Transverse colon (tissue), 4 donors: ENCODE data around the gene MT1F. TPM values are rescaled to one million over a fixed set of nuclear protein-coding genes. Genes with fewer than 3 reads are reported as not detected.

Experiments
- DNase-seq: peaks from one replicate; pipeline ENCODE4 v3.0.0-alpha.2; 2019
- H3K27ac ChIP-seq, 4 donors: fragments of 200-600 bp; sonication (generic); 2 replicates each; pipeline ENCODE4 v1.5.1; 2016 to 2018; ENCODE audit warnings: inconsistent platforms in 4 of 4
- H3K27me3 ChIP-seq: fragments of 200-600 bp; sonication (generic); 2 replicates; pipeline ENCODE4 v1.5.1; 2017; ENCODE audit warnings: inconsistent platforms
- H3K36me3 ChIP-seq, 4 donors: fragments of 200-600 bp; sonication (generic); 2 replicates each; pipeline ENCODE4 v1.5.1; 2017 to 2019; ENCODE audit warnings: inconsistent platforms in 4 of 4
- H3K4me1 ChIP-seq, 4 donors: fragments of 200-600 bp; sonication (generic); 2 replicates each; pipeline ENCODE4 v1.5.1; 2017 to 2020; ENCODE audit warnings: inconsistent platforms in 4 of 4
- H3K4me3 ChIP-seq, 4 donors: fragments of 200-600 bp; sonication (generic); 1 replicate in 1 of 4; 2 replicates in 3 of 4; pipeline versions ENCODE4 v1.5.1 to v1.6.1; 2017 to 2019; ENCODE audit warnings: inconsistent platforms in 4 of 4
- H3K9me3 ChIP-seq, 2 donors: fragments of 200-600 bp; sonication (generic); 2 replicates each; pipeline ENCODE4 v1.5.1; 2017 to 2019; ENCODE audit warnings: inconsistent platforms in 2 of 2
- EP300 ChIP-seq: sonication (generic); formaldehyde crosslinking; IDR thresholded peaks from one replicate; pipeline ENCODE4 v1.6.1; 2017; ENCODE audit warnings: antibody characterized with exemption, low read depth
- POLR2A ChIP-seq: fragments of 450-650 bp; IDR thresholded peaks from one replicate; pipeline ENCODE4 v1.6.1; 2016; ENCODE audit warnings: antibody characterized with exemption, mild to moderate bottlenecking, moderate library complexity
- POLR2AphosphoS5 ChIP-seq, 3 donors: sonication (generic); formaldehyde crosslinking; IDR thresholded peaks; one replicate each; pipeline ENCODE4 v1.6.1; 2016; ENCODE audit warnings: antibody characterized with exemption in 3 of 3
- WGBS, 2 donors: methylation state at CpG; one replicate each; pipeline ENCODE4 v1.1.5; 2018; ENCODE audit warnings: low coverage in 1 of 2; 5-methylcytosine and 5-hydroxymethylcytosine counted together
- in situ Hi-C, 4 donors: fragments of 200-750 bp; cut with MboI; loops; one replicate each; pipeline versions ENCODE4 v1.15.0 to v1.15.1; 2017; ENCODE audit warnings: low sequenced_read_pairs in 3 of 4, low pct_ligation_motif_present in 1 of 4, low pct_unique_long_range_greater_than_20kb in 1 of 4
- intact Hi-C: fragments of 100-400 bp; cut with DNase I; formaldehyde crosslinking; loops from one replicate; pipeline ENCODE4 v1.15.1; 2023; ENCODE audit warnings: low total_unique reads
- total RNA-seq, 4 donors: library from RNA; depleted of rRNA; stranded (reverse); fragments of >200 nt; gene quantifications; one replicate each; pipeline ENCODE4 v1.1.0, GENCODE V29; 2016
- TF ChIP-seq, protein P1 (sequence below), 5 experiments: fragments of 200-600 bp in 3 of 5; fragments of 450-650 bp in 2 of 5; sonication (generic) in 3 of 5; IDR thresholded peaks; 1 replicate in 2 of 5; 2 replicates in 3 of 5; pipeline ENCODE4 v1.5.1; 2016 to 2017; ENCODE audit warnings: antibody characterized with exemption in 5 of 5, inconsistent platforms in 3 of 5, mild to moderate bottlenecking in 2 of 5, moderate library complexity in 1 of 5

MT1F gene
- total RNA-seq, 4 donors from 2014 or later, result 6.8 to 54.5 (median 18.9) TPM

DNA sequence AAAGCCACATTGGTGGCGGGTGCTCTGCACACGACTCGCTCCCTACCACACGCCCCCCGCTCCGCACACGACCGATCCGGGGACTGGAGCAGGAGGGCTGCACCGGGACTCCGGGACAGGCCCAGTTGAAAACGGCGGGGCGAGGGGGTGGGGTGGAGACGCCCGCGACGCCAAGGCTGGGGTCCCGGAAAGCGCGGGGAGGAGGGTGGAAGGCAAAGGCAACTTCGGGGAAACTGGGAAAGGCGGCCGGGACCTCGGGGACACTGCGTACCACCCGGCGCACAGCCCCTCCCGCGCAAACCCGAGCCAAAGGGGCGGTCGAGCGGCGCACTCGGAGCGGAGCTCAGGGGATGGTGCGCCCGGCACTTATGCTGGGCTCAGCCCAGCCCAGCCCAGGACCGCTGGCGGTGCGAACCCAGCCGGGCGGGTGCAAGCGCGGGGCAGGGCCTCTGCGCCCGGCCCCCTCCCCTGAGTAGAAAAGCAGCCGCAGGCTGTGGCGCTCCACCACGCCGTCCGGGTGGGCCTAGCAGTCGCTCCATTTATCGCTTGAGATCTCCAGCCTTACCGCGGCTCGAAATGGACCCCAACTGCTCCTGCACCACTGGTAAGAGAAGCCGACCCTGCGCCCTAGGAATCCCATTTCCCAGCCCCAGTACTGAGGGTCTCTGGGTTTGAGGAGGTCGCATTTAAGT lies 25.5 kb upstream of the MT1F start, which contains the start of gene MT1M:
Gene MT1M (plus strand): TSS at position 504 of the 692 bp plus-strand sequence. CDS start 73 bp downstream, at position 577.
- peaks cover 57% of the 10 kb centered on the region for H3K27me3 ChIP-seq
- TF ChIP-seq POLR2AphosphoS5 (IDR thresholded peaks at IDR 0.05) (peak; percentile 65 to 82 (median 66)), POLR2A (peak; percentile 81), EP300 (peak; percentile 93)
- TF ChIP-seq, protein P1, sequence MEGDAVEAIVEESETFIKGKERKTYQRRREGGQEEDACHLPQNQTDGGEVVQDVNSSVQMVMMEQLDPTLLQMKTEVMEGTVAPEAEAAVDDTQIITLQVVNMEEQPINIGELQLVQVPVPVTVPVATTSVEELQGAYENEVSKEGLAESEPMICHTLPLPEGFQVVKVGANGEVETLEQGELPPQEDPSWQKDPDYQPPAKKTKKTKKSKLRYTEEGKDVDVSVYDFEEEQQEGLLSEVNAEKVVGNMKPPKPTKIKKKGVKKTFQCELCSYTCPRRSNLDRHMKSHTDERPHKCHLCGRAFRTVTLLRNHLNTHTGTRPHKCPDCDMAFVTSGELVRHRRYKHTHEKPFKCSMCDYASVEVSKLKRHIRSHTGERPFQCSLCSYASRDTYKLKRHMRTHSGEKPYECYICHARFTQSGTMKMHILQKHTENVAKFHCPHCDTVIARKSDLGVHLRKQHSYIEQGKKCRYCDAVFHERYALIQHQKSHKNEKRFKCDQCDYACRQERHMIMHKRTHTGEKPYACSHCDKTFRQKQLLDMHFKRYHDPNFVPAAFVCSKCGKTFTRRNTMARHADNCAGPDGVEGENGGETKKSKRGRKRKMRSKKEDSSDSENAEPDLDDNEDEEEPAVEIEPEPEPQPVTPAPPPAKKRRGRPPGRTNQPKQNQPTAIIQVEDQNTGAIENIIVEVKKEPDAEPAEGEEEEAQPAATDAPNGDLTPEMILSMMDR (IDR thresholded peaks at IDR 0.05), result no peak
- H3K4me3 ChIP-seq, result peak within 1 kb of the TSS; percentile 18 to 58 (median 45)
- peaks cover 6 to 28% (median 17%) of the 10 kb centered on the region in 4 donors for H3K4me1 ChIP-seq
- in situ Hi-C loops, result no loop called here
- H3K27ac ChIP-seq, result peak within 1 kb of the TSS; percentile 53 to 74 (median 59)
- H3K9me3 ChIP-seq, result no peaks in the 10 kb centered on the region
- peak; percentile 43 for DNase-seq
- intact Hi-C loops, result loop anchor here (1.0 kb wide), 1 partner anchor 24 kb away; the partner anchor contains the start of gene MT2A
- 10% methylated on average over 37 of the region's 61 CpGs; no CpG with 5 or more reads in 1 of the 2 donors for WGBS, 2 donors
- H3K36me3 ChIP-seq, result no peaks in the 10 kb centered on the region

DNA sequence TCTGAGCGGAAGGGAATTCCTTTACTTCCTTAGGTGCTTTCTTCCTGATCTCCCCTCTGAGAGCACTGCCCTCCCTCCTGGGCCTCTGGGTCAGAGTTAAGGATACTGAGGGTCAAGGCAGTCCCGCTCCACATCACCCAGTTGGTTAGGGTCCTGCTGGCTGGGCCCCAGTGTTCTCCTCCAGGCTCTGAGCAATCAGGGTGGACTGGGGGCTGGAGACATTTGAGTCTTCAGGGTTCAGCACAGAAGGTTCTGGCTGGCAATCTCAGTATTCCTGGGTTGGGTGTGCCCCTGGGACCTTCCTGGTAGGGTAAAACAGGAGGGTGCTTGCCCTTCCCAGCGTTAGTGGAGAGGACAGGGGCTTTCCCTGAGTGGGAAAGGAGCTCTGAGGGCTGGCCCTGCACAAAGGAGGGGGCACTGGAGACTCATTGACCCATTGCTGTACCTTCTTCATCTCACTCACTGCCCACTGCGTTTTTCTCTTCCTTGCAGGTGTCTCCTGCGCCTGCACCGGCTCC lies 24.9 kb upstream of the MT1F start:
- Histone ChIP-seq H3K27me3 (peaks cover 63% of the 10 kb centered on the region), H3K9me3 (no peaks in the 10 kb centered on the region), H3K4me1 (peaks cover 6 to 30% (median 19%) of the 10 kb centered on the region in 4 donors), H3K27ac (peak overlapping the region; percentile 53 to 74 (median 59)), H3K4me3 (peak overlapping the region; percentile 18 to 58 (median 45)), H3K36me3 (no peaks in the 10 kb centered on the region)
- no peak for DNase-seq
- 61% methylated on average over 6 of the region's 6 CpGs; no CpG with 5 or more reads in 1 of the 2 donors for WGBS, 2 donors
- TF ChIP-seq POLR2AphosphoS5 (IDR thresholded peaks at IDR 0.05) (no peak), POLR2A (no peak), EP300 (no peak)
- TF ChIP-seq, protein P1 (IDR thresholded peaks at IDR 0.05), result no peak
- in situ Hi-C loops, result no loop called here
- intact Hi-C loops, result loop anchor here (1.0 kb wide), 1 partner anchor 25 kb away; the partner anchor contains the start of gene MT2A

DNA sequence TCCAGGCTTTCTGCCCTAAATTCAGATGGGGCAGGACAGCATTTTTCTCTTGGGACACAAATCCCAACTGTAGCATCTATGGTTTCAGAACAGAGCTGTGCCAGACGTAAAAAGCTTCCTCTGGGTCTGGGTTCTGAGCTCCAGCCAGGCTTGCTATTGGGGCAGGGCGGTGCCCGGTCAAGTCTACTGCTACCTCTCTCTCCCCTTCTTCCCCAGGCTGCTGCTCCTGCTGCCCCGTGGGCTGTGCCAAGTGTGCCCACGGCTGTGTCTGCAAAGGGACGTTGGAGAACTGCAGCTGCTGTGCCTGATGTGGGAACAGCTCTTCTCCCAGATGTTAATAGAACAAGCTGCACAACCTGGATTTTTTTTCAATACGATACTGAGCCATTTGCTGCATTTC lies 24.2 kb upstream of the MT1F start:
- WGBS, 2 donors, result 43 to 70% methylated on average over 1 to 7 of the region's 7 CpGs
- Histone ChIP-seq H3K27me3 (peaks cover 69% of the 10 kb centered on the region), H3K4me1 (peaks cover 6 to 36% (median 26%) of the 10 kb centered on the region in 4 donors), H3K27ac (no peak overlapping the region), H3K36me3 (no peaks in the 10 kb centered on the region), H3K9me3 (no peaks in the 10 kb centered on the region), H3K4me3 (peak overlapping the region in 1 of 4 donors; percentile 58)
- in situ Hi-C loops (no loop called here), intact Hi-C loops (no loop called here)
- no peak for DNase-seq
- no peak for TF ChIP-seq EP300
- TF ChIP-seq, protein P1 (IDR thresholded peaks at IDR 0.05), result no peak
- no peak for TF ChIP-seq POLR2A
- TF ChIP-seq POLR2AphosphoS5 (IDR thresholded peaks at IDR 0.05), result no peak

DNA sequence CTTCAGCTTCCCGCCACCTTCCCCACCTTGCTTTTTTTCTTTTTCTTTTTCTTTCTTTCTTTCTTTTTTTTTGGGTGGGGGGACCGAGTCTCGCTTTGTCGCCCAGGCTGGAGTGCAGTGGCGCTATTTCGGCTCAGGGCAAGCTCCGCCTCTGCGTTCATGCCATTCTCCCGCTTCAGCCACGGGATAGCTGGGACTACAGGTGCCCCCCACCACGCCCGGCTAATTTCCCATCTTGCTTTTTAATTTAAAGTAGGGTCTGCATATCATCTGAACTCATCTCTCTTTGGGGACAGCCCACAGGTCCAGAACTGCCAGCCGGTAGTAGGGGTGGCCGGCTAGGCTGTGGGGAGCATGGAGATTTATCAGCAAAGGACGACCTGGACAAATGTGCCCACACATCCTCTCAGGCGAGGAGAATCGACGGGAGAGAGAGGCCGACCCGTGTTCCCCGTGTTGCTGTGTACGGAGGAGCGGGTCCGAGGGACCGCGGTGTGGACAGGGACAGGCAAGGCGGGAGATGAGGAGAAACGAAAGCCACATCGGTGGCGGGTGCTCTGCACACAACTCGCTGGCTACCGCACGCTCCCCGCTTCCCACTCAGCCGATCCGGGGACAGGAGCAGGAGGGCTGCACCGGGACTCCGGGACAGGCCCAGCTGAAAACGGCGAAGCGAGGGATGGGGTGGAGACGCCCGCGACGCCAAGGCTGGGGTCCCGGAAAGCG lies 22.9 kb upstream of the MT1F start:
- H3K4me1 ChIP-seq, result peaks cover 14 to 44% (median 29%) of the 10 kb centered on the region in 4 donors
- in situ Hi-C loops, result no loop called here
- intact Hi-C loops, result no loop called here
- H3K27me3 ChIP-seq, result peaks cover 81% of the 10 kb centered on the region
- TF ChIP-seq EP300, result no peak
- TF ChIP-seq, protein P1 (IDR thresholded peaks at IDR 0.05), result no peak
- no peak for TF ChIP-seq POLR2A
- TF ChIP-seq POLR2AphosphoS5 (IDR thresholded peaks at IDR 0.05), result no peak
- no peak overlapping the region for H3K27ac ChIP-seq
- no peaks in the 10 kb centered on the region for H3K9me3 ChIP-seq
- WGBS, 2 donors, result 43 to 62% methylated on average over 7 to 45 of the region's 47 CpGs
- no peaks in the 10 kb centered on the region for H3K36me3 ChIP-seq
- H3K4me3 ChIP-seq, result peak overlapping the region in 1 of 4 donors; percentile 27
- no peak for DNase-seq
